GM20000 (cell line): ENCODE data around the gene CLCN6.

Experiments
- DNase-seq: peaks from one replicate; pipeline ENCODE4 v3.0.0; 2012; ENCODE audit warnings: low spot score
- TF ChIP-seq, protein P1 (sequence below): IDR thresholded peaks from 2 replicates; pipeline ENCODE4 v1.5.1; 2012; ENCODE audit warnings: mild to moderate bottlenecking, control low read depth; ENCODE audit errors: extremely low read depth, missing control alignments

Gene CLCN6, protein sequence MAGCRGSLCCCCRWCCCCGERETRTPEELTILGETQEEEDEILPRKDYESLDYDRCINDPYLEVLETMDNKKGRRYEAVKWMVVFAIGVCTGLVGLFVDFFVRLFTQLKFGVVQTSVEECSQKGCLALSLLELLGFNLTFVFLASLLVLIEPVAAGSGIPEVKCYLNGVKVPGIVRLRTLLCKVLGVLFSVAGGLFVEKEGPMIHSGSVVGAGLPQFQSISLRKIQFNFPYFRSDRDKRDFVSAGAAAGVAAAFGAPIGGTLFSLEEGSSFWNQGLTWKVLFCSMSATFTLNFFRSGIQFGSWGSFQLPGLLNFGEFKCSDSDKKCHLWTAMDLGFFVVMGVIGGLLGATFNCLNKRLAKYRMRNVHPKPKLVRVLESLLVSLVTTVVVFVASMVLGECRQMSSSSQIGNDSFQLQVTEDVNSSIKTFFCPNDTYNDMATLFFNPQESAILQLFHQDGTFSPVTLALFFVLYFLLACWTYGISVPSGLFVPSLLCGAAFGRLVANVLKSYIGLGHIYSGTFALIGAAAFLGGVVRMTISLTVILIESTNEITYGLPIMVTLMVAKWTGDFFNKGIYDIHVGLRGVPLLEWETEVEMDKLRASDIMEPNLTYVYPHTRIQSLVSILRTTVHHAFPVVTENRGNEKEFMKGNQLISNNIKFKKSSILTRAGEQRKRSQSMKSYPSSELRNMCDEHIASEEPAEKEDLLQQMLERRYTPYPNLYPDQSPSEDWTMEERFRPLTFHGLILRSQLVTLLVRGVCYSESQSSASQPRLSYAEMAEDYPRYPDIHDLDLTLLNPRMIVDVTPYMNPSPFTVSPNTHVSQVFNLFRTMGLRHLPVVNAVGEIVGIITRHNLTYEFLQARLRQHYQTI

DNA sequence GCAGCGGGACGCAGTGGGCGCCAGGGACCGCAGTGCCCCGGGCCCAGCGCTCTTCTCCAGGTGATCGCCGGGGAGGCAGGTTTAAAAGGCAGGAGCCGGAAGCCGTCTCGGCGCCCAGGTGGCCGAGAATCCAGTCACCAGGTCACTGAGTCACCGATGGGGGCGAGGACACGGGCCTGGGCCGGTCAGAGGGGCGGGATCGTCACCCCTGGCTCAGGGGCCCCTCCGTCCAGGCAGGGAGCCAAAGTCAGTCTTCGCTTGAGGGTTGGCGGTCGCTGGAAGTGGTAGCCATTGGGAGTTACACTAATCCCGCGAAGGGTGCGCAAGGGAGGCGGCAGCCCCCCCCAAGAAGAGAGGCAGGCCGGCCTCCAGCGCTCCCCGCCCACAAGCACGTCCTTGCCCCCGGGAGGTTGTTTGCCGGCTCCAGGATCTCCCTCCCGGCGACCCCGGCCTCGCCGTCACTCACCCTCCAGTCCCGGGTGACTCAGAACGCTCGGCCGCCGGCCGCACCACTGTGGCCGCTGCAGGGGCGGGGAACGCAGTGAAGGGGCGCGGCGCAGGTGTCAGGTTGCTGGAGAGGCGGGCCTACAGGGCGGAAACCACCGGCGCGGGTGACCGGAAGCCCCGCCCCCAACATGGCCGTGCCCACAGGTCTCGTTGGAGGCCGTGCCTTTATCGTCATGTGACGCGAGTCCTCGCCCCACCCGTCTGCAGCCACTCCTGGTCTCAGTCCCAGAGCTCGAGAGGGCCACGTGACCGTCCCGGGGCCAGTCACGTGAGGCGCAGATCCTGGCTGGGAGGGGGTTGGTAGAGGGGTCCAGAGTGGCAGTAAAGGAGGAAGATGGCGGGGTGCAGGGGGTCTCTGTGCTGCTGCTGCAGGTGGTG, at the start of gene CLCN6, which contains the start of gene MTHFR:
TSS of gene CLCN6 (plus strand) at position 770 of the 885 bp plus-strand sequence. CDS start at position 842, 72 bp downstream.
TSS of gene MTHFR (minus strand) at position 543 of the 885 bp plus-strand sequence. CDS start 2,848 bp downstream, outside the sequence.
- peak; percentile 98 for DNase-seq
- TF ChIP-seq, protein P1, sequence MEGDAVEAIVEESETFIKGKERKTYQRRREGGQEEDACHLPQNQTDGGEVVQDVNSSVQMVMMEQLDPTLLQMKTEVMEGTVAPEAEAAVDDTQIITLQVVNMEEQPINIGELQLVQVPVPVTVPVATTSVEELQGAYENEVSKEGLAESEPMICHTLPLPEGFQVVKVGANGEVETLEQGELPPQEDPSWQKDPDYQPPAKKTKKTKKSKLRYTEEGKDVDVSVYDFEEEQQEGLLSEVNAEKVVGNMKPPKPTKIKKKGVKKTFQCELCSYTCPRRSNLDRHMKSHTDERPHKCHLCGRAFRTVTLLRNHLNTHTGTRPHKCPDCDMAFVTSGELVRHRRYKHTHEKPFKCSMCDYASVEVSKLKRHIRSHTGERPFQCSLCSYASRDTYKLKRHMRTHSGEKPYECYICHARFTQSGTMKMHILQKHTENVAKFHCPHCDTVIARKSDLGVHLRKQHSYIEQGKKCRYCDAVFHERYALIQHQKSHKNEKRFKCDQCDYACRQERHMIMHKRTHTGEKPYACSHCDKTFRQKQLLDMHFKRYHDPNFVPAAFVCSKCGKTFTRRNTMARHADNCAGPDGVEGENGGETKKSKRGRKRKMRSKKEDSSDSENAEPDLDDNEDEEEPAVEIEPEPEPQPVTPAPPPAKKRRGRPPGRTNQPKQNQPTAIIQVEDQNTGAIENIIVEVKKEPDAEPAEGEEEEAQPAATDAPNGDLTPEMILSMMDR, result no peak

DNA sequence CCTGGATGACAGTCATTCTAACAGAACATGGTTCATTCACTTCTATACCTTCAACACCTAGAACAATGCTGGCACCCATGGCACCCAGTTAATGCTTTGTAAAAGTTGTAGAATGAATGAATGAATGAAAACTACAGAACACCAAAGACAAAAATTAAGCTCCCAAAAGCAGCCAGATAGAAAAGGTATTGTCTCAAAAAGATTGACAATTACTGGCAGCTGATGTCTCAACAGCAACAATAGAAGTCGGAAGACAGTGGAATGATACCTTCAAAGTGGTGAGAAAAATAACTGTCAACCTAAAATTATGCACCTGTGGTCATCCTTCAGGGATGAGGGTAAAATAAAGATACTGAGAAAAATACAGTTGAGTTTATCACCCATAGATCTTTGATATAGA, 48.9 kb upstream of the CLCN6 start:
- TF ChIP-seq, protein P1, result no peak
- no peak for DNase-seq

DNA sequence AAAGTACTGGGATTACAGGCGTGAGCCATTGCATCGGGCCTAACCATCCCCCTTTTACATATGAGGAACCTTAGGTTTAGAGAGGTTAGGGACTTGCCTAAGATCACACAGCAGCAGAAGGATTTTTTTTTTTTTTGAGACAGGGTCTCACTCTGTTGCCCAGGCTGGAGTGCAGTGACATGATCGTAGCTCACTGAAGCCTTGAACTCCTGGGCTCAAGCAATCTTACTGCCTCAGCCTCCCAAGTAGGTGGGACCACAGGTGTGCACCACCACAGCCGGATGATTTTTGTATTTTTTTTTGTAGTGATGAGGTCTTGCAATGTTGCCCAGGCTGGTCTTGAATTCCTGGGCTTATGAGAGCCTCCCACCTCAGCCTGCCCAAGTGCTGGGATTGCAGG, 46.2 kb upstream of the CLCN6 start:
- TF ChIP-seq, protein P1, result no peak
- DNase-seq, result no peak

DNA sequence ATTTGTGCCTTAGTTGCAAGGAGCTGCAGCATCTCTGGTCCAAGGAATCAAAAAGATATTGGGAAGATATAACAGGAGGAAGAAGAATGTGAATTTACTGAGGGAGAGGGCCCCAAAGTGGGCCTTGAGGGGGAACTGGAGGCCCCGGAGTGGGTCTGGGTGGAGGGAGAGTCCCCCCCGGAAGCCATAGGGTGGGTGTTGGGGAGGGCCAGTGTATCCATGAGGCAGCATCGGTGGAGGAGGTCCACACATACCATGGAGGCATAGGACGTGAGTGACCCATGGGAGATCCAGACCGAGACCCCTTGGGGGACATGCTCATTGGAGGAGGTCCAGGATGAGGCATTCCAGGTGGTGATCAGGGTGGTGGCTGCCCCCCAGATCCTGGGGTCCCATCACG, 44.7 kb upstream of the CLCN6 start:
- TF ChIP-seq, protein P1, result no peak

DNA sequence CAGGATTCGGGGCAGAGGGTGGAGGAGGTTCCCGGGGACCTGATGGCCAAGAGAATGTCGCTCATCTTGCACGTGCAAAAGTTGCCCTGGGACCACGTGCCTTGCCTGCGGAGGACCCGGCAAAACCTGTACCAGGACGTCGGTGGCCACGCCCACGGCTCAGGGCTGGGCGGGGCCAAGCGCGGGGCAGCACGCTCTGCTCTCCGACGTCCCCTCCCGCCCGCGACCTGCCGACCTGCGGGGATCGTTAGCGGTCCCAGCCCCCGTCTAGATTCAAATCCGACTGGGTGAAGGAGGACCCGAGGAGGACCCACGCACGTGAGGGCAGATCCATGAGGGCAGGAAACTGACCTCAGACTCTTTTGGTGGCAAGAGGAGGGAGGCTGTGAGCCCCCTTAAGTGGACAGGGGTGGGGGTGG, 44.0 kb upstream of the CLCN6 start, which contains the start of gene C1orf167:
TSS of gene C1orf167 (plus strand) at position 206 of the 419 bp plus-strand sequence. CDS start 2,208 bp downstream, outside the sequence.
- DNase-seq, result no peak
- TF ChIP-seq, protein P1, result no peak

More for the DNA sequence above, 44.7 kb upstream of the CLCN6 start:
- no peak for DNase-seq

DNA sequence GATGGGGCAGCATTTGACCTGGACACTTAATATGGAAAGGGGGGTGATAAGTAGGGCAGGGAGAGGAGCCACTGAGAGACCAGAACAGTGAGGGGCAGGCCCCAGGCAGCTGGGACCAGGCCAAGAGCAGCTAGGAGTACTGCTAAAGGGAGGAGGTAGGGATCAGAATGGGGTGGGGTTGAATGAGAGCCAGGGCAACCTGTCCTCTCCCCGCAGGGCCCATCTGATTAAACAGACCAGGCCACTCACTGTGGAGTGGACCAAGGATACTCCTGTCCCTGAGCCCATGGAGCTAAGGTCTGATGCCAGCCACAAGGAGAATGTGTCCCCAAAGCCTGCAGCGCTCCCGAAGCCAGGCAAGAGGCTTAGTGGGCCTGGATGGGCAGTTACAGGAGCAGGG, 41.9 kb upstream of the CLCN6 start:
- no peak for DNase-seq
- TF ChIP-seq, protein P1, result no peak
